GM21360 (cell line): ENCODE measurements around the gene GPR137B.

Source experiments
- ATAC-seq: cut with Tn5 transposase; IDR thresholded peaks from one replicate; pipeline ENCODE4 v1.9.1; 2021; ENCODE audit warnings: mild to moderate bottlenecking, moderate library complexity; ENCODE audit not compliant: unreplicated experiment

The GPR137B gene

DNA sequence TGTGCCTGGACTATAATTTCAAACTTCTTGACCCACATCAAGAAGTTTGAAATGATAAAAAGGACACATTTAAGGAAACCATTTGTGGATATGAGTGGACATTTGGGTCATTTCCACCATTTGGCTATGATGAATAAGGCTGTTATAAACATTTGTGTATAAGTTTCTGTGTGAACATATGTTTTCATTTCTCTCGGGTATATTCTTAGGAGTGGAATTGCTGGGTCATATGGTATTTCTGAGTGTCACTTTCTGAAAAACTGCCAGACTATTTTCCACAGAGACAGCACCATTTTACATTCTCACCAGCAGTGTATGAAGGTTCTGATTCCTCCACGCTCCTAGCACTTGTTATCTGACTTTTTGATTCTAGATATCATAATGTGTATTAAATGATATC, 50.8 kb downstream of the GPR137B start:
- ATAC-seq, result no peak

DNA sequence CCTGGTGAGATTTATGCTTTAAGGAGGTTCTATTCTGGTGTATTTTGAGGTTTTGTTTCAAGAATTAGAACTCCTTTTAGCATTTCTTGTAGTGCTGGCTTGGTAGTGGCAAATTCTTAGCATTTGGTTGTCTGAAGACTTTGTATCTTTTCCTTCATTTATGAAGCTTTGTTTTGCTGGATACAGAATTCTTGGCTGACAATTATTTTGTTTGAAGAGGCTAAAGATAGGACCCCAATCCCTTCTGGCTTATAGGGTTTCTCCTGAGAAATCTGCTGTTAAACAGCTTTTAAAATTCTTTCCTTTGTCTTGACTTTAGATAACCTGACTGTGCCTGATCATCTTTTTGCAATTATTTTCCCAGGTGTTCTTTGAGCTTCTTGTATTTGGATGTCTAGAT, 58.6 kb downstream of the GPR137B start:
- ATAC-seq, result no peak

GRCh38 chr1:236201786-236202185, 59.4 kb downstream of the GPR137B start:
- ATAC-seq, result no peak

GRCh38 chr1:236204039-236204438, 61.7 kb downstream of the GPR137B start:
- ATAC-seq, result no peak

- ATAC-seq, result no peak
Observed at GRCh38 chr1:236204656-236205055, 62.3 kb downstream of the GPR137B start.

DNA sequence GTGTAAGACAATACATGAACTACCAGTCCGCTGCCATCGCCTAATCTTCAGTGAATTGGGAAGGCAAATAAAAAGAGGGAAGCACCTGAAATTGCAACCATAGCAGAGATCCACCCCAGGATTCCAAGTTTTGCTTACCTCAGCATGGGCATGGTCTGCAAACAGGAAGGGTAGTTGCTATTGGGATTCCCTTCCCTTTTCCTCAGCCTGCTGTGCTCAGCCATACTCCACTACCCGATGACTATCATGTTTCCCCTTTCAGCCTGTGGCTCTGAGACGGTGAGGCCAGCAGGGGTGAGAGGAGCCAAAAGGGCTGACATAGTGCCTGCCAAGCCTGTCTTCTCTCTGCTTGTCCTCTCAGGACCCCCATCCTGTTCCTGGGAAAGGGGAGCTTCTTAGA, 64.2 kb downstream of the GPR137B start:
- no peak for ATAC-seq

DNA sequence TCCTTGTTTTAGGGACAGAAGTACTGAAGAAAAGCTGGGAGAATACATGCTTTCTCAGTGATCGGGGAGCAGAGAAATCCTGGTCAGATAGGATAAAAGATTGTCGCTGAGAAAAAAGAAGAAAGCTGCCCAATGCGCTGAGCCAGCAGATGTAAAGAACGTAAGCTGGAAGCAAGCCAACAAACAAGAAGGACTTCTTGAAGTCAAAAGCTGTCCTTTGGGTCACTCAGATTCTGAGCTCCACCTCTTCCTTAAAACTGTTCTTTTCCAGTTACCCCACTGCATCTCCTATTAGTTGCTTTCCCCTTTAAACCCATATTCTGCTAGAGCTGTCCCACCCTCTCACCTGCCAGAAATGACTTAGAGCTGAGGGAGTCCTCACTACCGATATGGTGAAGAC, 64.8 kb downstream of the GPR137B start:
- no peak for ATAC-seq

DNA sequence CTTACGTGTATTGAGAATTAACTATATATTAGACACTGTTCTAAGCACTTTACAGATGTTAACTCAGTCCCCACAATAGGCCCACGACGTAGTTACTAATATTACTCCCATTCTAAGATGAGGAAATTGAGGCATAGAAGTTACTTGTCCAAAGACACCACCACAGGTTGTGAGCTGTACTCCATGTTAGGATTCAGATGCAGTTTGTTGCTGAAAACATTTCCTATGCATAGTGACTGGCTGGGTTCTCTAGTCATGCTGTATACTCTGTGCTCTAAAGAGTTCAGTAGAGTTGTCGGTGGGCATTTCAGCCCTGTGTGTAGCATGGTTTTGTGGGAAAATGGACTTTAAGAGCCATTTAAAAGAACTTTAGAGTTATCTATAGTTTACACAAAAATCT, 65.2 kb downstream of the GPR137B start:
- no peak for ATAC-seq

- ATAC-seq, result no peak
Observed at GRCh38 chr1:236209185-236209584, 66.8 kb downstream of the GPR137B start.

DNA sequence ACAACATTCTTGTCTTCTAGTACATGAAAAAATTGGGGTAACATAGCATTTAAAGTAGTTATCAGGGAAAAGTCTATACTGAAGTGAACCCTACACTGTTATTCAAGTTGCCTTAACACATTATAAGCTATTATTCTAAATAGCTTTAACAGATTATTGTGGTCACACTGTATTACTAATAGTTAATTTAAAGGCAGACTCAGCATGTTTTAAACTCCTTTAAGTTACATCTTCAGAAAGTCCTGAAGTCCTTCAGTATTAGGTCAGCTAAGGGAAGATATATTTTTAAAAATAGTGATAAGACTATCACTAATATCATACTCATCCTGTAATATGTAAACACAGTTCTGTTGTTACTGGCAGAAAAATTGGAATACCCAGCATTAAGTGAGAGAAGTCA, 67.4 kb downstream of the GPR137B start:
- no peak for ATAC-seq

DNA sequence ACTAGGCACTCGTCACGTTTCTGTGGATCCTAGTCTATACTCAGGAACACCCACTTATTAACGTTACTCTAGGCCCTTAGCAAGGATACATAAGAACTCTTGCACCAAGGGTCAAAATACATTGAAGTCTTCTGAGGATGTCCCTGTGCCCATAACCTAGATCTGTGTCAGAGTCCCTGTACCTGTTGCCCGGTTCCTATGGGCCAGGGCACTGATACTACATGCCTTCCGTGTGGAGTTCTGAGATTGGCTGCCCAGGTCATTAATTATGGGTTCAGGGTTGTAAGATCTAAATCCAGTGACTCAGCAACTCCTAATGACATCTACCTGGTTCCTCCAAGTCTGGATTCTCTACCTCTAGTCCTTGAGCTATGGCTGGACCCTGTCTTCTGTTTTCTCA, 69.5 kb downstream of the GPR137B start:
- ATAC-seq, result no peak

DNA sequence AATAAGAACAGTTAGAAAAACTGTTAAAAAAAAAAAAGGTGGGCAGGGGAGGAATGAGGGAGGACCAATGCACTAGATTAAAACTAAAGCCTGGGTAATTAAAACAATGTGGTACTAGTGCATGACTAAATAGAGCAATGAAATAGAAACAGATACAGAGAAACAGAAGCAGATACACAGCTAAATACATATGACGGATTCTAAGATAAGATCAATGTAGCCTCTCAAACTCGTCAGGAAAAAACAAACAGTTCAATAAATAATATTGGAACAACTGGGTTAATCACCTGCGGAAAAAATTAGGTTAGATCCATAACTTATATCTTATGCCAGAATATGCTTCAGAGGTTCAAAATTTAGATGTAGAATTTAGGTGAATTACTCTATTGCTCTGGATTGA, 71.2 kb downstream of the GPR137B start:
- no peak for ATAC-seq

GRCh38 chr1:236214761-236215160, 72.4 kb downstream of the GPR137B start:
- no peak for ATAC-seq

DNA sequence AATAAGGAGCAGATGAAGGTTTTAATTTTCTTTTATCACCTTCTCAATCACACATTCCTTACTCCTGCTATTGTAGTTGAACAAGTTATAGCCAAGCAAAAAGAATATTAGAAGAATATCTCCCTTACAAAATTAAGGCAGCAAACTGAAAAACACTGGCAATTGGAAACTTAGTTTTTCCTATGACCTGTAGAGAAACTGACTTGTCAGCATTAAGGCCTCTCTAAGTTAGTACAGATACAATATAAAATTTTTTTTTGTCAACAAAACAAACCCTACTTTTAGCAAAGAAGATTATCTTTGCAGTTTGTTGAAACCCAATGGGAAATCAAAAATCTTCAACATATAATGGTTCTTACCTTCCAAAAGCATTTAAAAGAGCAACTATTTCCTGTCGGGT, 78.1 kb downstream of the GPR137B start:
- ATAC-seq, result no peak

- ATAC-seq, result no peak
Observed at GRCh38 chr1:236222632-236223031, 80.3 kb downstream of the GPR137B start.

GRCh38 chr1:236228411-236228810, 86.1 kb downstream of the GPR137B start:
- no peak for ATAC-seq

GRCh38 chr1:236235116-236235515, 92.8 kb downstream of the GPR137B start:
- ATAC-seq, result no peak

- ATAC-seq, result no peak
Observed at GRCh38 chr1:236239092-236239585, 96.8 kb downstream of the GPR137B start.

DNA sequence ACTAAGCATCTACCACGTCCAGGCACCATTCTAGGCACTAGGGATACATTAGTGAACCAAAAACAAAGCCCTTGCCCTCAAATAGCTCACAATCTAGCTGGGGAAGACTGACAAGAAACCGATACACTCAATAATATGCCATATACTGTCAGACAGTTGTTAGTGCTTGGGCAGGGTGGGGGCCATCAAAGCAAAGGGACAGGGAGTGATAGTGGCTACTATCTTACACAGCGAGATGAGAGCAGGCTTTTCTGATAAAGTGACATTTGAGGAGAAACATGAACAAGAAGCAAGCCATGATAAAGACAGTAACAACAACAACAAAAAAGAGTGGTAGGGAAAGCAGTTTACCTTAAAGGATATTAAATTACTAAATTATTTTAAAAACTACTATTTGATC, 98.3 kb downstream of the GPR137B start:
- no peak for ATAC-seq

DNA sequence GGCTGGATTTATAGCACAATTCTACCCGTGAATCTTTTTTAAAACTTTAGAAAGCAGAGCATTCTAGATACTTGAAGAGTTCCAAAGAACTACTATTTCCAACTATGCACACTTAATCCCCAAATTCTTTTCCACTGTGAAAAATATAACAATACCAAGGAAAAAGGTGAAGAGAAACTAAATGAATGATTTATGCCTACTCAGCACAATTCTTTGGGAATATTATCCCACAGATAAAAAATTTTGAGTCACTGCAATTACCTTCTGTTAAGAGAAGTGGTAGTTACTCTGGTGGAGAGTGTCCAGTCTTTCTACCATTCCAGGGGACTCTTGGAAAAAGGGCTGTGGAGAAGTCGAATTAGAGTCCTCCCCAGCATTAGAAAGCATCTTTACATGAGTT, 100.2 kb downstream of the GPR137B start:
- no peak for ATAC-seq

- ATAC-seq, result no peak
Observed at GRCh38 chr1:236247286-236247685, 104.9 kb downstream of the GPR137B start.

GRCh38 chr1:236251587-236251986, 109.2 kb downstream of the GPR137B start:
- ATAC-seq, result no peak

GRCh38 chr1:236253119-236253518, 110.8 kb downstream of the GPR137B start:
- ATAC-seq, result no peak
